CD1c-positive myeloid dendritic cell (primary cell): ENCODE data around the gene BMP2K.

Experiments used
- DNase-seq: peaks from one replicate; pipeline ENCODE4 v3.0.0-alpha.2; 2016; ENCODE audit errors: extremely low spot score

The BMP2K gene

GRCh38 chr4:78776079-78776728 is at the start of gene BMP2K:
TSS of gene BMP2K (plus strand) at chr4:78776350. CDS start at chr4:78776544, 194 bp downstream.
- peak; percentile 87 for DNase-seq

- DNase-seq: no peak
Observed at GRCh38 chr4:78726546-78726945, 49.6 kb upstream of the BMP2K start.

- DNase-seq: no peak
Observed at GRCh38 chr4:78732332-78733104, 43.6 kb upstream of the BMP2K start.

- peak; percentile 48 for DNase-seq
Observed at GRCh38 chr4:78734441-78735162, 41.5 kb upstream of the BMP2K start.

- no peak for DNase-seq
Observed at GRCh38 chr4:78735697-78736096, 40.5 kb upstream of the BMP2K start.

GRCh38 chr4:78737035-78737434 is 39.1 kb upstream of the BMP2K start:
- DNase-seq: peak; percentile 39

- DNase-seq: no peak
Observed at GRCh38 chr4:78737973-78738372, 38.2 kb upstream of the BMP2K start.

- no peak for DNase-seq
Observed at GRCh38 chr4:78742300-78742699, 33.9 kb upstream of the BMP2K start.

GRCh38 chr4:78747475-78747922 is 28.7 kb upstream of the BMP2K start:
- no peak for DNase-seq

- no peak for DNase-seq
Observed at GRCh38 chr4:78748381-78748780, 27.8 kb upstream of the BMP2K start.

- no peak for DNase-seq
Observed at GRCh38 chr4:78749258-78749971, 26.7 kb upstream of the BMP2K start.

GRCh38 chr4:78749972-78750727 is 26.0 kb upstream of the BMP2K start:
- DNase-seq: peak; percentile 93

GRCh38 chr4:78753091-78753490 is 23.1 kb upstream of the BMP2K start:
- DNase-seq: no peak

- DNase-seq: no peak
Observed at GRCh38 chr4:78754872-78755271, 21.3 kb upstream of the BMP2K start.

GRCh38 chr4:78756137-78756536 is 20.0 kb upstream of the BMP2K start:
- no peak for DNase-seq

GRCh38 chr4:78756776-78757175 is 19.4 kb upstream of the BMP2K start:
- no peak for DNase-seq

GRCh38 chr4:78757574-78757973 is 18.6 kb upstream of the BMP2K start:
- no peak for DNase-seq

- no peak for DNase-seq
Observed at GRCh38 chr4:78758085-78758484, 18.1 kb upstream of the BMP2K start.

GRCh38 chr4:78762529-78762928 is 13.6 kb upstream of the BMP2K start:
- no peak for DNase-seq

GRCh38 chr4:78763251-78763650 is 12.9 kb upstream of the BMP2K start:
- DNase-seq: no peak

- no peak for DNase-seq
Observed at GRCh38 chr4:78763763-78764387, 12.3 kb upstream of the BMP2K start.
